A549 (cell line): ENCODE data around the gene DDX41. TPM values are rescaled to one million over a fixed set of nuclear protein-coding genes. Genes with fewer than 3 reads are reported as not detected.

Experiments
- ATAC-seq, 2 experiments: fragments of 200-7000 bp in 1 of 2; fragments of >200 bp in 1 of 2; cut with Nextera tagmentation in 1 of 2; cut with Tn5 transposase in 1 of 2; 3 replicates each; pipeline versions ENCODE4 v1.8.0 to v1.9.1; 2018 to 2020; ENCODE audit warnings: mild to moderate bottlenecking in 1 of 2, moderate library complexity in 1 of 2
- CTCF ChIA-PET: fragments of 300-600 bp; sonication (Branson Sonifier 250); formaldehyde crosslinking; extraction: SDS; loops from one replicate; lab custom pipeline; 2021; ENCODE audit warnings: antibody characterized with exemption, inconsistent platforms; lab: Yijun Ruan, JAX
- POLR2A ChIA-PET: fragments of 350-600 bp; formaldehyde crosslinking; extraction: SDS; loops from one replicate; lab custom pipeline; 2021; ENCODE audit warnings: antibody characterized with exemption, inconsistent platforms; lab: Yijun Ruan, JAX
- DNase-seq, 2 experiments: peaks; one replicate each; pipeline versions ENCODE4 v3.0.0 to v3.0.0-alpha.2; 2011 to 2016; ENCODE audit warnings: low read depth in 1 of 2, low spot score in 1 of 2
- FAIRE-seq: peaks from 2 replicates; lab custom pipeline; 2011; peaks lifted over from hg19 to GRCh38; lab: Jason Lieb, UNC
- H3K27ac ChIP-seq, 2 experiments: fragments of >200 bp; sonication (Bioruptor Twin); formaldehyde crosslinking; 3 replicates each; pipeline ENCODE4 v1.5.1; 2016 to 2017
- H3K4me1 ChIP-seq: fragments of >200 bp; sonication (Bioruptor Twin); formaldehyde crosslinking; 3 replicates; pipeline ENCODE4 v1.6.1; 2016
- H3K4me2 ChIP-seq: fragments of >200 bp; sonication (Bioruptor Twin); formaldehyde crosslinking; 3 replicates; pipeline ENCODE4 v1.6.1; 2016
- H3K4me3 ChIP-seq: fragments of >200 bp; sonication (Bioruptor Twin); formaldehyde crosslinking; 3 replicates; pipeline ENCODE4 v1.5.1; 2016
- H3K9me3 ChIP-seq: fragments of >200 bp; sonication (Bioruptor Twin); formaldehyde crosslinking; 3 replicates; pipeline ENCODE4 v1.6.1; 2016
- EHF ChIP-seq: fragments of 250-450 bp; sonication (Bioruptor Pico); IDR thresholded peaks from 2 replicates; pipeline ENCODE4 v1.5.0; 2020; ENCODE audit warnings: mild to moderate bottlenecking
- ESRRA ChIP-seq: fragments of 150-350 bp; IDR thresholded peaks from 2 replicates; pipeline ENCODE4 v1.6.1; 2014; ENCODE audit warnings: mild to moderate bottlenecking, low read length, borderline replicate concordance
- HDAC2 ChIP-seq: fragments of 200-600 bp; sonication (generic); IDR thresholded peaks from 2 replicates; pipeline ENCODE4 v1.6.1; 2016
- JUN ChIP-seq, 2 experiments: fragments of >200 bp; sonication (Bioruptor Twin); formaldehyde crosslinking; IDR thresholded peaks; 2 replicates in 1 of 2; 3 replicates in 1 of 2; pipeline ENCODE4 v1.6.1; 2016 to 2017
- JUNB ChIP-seq: fragments of >200 bp; sonication (Bioruptor Twin); formaldehyde crosslinking; IDR thresholded peaks from 2 replicates; pipeline ENCODE4 v1.6.1; 2016
- MAX ChIP-seq: IDR thresholded peaks from 2 replicates; pipeline ENCODE4 v1.6.1; 2012
- MYC ChIP-seq: IDR thresholded peaks from 2 replicates; pipeline ENCODE4 v1.6.1; 2012; ENCODE audit warnings: mild to moderate bottlenecking, inconsistent platforms, low read length, improper control_type of control experiment, borderline replicate concordance
- TP53 ChIP-seq: fragments of 250-450 bp; sonication (Bioruptor Pico); IDR thresholded peaks from 2 replicates; pipeline ENCODE4 v1.5.0; 2021; ENCODE audit warnings: mild to moderate bottlenecking, moderate library complexity
- ZFP36 ChIP-seq: fragments of 450-650 bp; IDR thresholded peaks from 2 replicates; pipeline ENCODE4 v1.6.1; 2014; ENCODE audit warnings: borderline replicate concordance; ENCODE audit not compliant: partially characterized antibody
- WGBS: methylation state at CpG from one replicate; pipeline ENCODE4 v1.1.6; 2017; ENCODE audit errors: missing lambda C conversion rate; 5-methylcytosine and 5-hydroxymethylcytosine counted together
- polyA plus RNA-seq, 4 experiments: library from polyadenylated mRNA; depleted of rRNA in 3 of 4; stranded (reverse); fragments of >200 nt; fragmentation: RNase III in 1 of 4; extraction: RNeasy Plus Mini Kit Qiagen cat#74134 plus additional on column Dnase treatment in 1 of 4; gene quantifications; 2 replicates in 3 of 4; 3 replicates in 1 of 4; pipeline ENCODE4 v1.2.3, GENCODE V29; 2011 to 2017
- TF ChIP-seq, protein P1 (sequence below): fragments of 250-450 bp; sonication (Bioruptor Pico); IDR thresholded peaks from 2 replicates; pipeline ENCODE4 v1.5.0; 2021; ENCODE audit warnings: mild to moderate bottlenecking, moderate library complexity, borderline replicate concordance
- TF ChIP-seq, protein P2 (sequence below): fragments of >200 bp; sonication (Bioruptor Twin); formaldehyde crosslinking; IDR thresholded peaks from 3 replicates; pipeline ENCODE4 v1.5.1; 2016
- TF ChIP-seq, protein P3 (sequence below): IDR thresholded peaks from 2 replicates; pipeline ENCODE4 v1.6.1; 2012

Gene DDX41
- polyA plus RNA-seq, 2 of the 4 experiments (the other 2 are of a cell fraction), result 90.7 to 172 TPM

- ATAC-seq (peak in 1 of 2 experiments; percentile 7; a peak in 2 of 6 replicates), DNase-seq (no peak), FAIRE-seq (no peak)
- H3K27ac ChIP-seq, result no peak overlapping the region
- H3K4me2 ChIP-seq, result no peak overlapping the region
- TF ChIP-seq ZFP36 (no peak), HDAC2 (no peak), EHF (CRISPR knock-in tag) (no peak), MAX (no peak), ESRRA (no peak), MYC (no peak)
- TF ChIP-seq, protein P1, sequence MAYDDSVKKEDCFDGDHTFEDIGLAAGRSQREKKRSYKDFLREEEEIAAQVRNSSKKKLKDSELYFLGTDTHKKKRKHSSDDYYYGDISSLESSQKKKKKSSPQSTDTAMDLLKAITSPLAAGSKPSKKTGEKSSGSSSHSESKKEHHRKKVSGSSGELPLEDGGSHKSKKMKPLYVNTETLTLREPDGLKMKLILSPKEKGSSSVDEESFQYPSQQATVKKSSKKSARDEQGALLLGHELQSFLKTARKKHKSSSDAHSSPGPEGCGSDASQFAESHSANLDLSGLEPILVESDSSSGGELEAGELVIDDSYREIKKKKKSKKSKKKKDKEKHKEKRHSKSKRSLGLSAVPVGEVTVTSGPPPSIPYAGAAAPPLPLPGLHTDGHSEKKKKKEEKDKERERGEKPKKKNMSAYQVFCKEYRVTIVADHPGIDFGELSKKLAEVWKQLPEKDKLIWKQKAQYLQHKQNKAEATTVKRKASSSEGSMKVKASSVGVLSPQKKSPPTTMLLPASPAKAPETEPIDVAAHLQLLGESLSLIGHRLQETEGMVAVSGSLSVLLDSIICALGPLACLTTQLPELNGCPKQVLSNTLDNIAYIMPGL, result no peak
- TF ChIP-seq, protein P2, sequence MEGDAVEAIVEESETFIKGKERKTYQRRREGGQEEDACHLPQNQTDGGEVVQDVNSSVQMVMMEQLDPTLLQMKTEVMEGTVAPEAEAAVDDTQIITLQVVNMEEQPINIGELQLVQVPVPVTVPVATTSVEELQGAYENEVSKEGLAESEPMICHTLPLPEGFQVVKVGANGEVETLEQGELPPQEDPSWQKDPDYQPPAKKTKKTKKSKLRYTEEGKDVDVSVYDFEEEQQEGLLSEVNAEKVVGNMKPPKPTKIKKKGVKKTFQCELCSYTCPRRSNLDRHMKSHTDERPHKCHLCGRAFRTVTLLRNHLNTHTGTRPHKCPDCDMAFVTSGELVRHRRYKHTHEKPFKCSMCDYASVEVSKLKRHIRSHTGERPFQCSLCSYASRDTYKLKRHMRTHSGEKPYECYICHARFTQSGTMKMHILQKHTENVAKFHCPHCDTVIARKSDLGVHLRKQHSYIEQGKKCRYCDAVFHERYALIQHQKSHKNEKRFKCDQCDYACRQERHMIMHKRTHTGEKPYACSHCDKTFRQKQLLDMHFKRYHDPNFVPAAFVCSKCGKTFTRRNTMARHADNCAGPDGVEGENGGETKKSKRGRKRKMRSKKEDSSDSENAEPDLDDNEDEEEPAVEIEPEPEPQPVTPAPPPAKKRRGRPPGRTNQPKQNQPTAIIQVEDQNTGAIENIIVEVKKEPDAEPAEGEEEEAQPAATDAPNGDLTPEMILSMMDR, result no peak
- TF ChIP-seq, protein P3, sequence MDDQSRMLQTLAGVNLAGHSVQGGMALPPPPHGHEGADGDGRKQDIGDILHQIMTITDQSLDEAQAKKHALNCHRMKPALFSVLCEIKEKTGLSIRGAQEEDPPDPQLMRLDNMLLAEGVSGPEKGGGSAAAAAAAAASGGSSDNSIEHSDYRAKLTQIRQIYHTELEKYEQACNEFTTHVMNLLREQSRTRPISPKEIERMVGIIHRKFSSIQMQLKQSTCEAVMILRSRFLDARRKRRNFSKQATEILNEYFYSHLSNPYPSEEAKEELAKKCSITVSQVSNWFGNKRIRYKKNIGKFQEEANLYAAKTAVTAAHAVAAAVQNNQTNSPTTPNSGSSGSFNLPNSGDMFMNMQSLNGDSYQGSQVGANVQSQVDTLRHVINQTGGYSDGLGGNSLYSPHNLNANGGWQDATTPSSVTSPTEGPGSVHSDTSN, result no peak
- peaks cover 6% of the 10 kb centered on the region; the same call in 1 of the 3 replicates for H3K4me1 ChIP-seq
- CTCF ChIA-PET, result interaction anchor here (18.8 to 19.7 kb wide), 2 partner anchors 9 to 26 kb away, joined by 220 to 241 read pairs; no protein-coding TSS in a partner anchor
- no peaks in the 10 kb centered on the region for H3K9me3 ChIP-seq
- no peak overlapping the region for H3K4me3 ChIP-seq
- WGBS, result 86% methylated on average over 10 of the region's 10 CpGs
- POLR2A ChIA-PET, result no interaction called here
Observed at GRCh38 chr5:177482359-177482795, 34.4 kb downstream of the DDX41 start.

DNA sequence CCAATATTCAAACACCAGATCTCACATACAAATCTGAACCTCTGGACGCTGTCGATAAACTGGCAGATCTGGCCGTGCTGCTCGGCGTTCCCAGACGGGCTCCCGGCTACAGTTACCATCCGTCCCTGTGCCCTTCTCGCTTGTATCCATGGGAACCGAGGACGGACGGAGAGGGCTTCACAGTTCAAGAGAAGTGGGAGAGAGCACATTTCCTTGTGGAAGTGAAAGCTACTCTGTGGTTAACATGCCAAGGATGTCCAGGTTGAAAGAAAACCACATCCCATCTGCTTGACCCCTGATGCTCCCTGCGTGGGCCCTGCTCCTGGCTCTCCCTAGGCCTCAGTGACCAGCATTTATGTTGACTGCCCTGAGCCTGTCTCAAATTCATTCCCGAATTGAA is 37.0 kb downstream of the DDX41 start:
- ATAC-seq (no peak), FAIRE-seq (no peak), DNase-seq (no peak)
- Histone ChIP-seq H3K9me3 (no peaks in the 10 kb centered on the region), H3K4me2 (no peak overlapping the region), H3K4me1 (peaks cover 21% of the 10 kb centered on the region; the same call in 2 of the 3 replicates), H3K27ac (peak overlapping the region in 1 of 2 experiments; percentile 69; a peak in 2 of 6 replicates), H3K4me3 (no peak overlapping the region)
- TF ChIP-seq JUNB, result no peak
- TF ChIP-seq JUN (IDR thresholded peaks at IDR 0.05), result 0 out of 5 replicates have a peak, but pooled peaks of 1 of the 2 experiments have one; percentile 0
- no peak for TF ChIP-seq TP53 (CRISPR knock-in tag)
- ChIA-PET POLR2A (no interaction called here), CTCF (interaction anchor here (1.0 to 19.7 kb wide), 4 partner anchors 12 to 76 kb away, joined by 4 to 241 read pairs (median 124); no protein-coding TSS in a partner anchor)
- 84% methylated on average over 14 of the region's 14 CpGs for WGBS

DNA sequence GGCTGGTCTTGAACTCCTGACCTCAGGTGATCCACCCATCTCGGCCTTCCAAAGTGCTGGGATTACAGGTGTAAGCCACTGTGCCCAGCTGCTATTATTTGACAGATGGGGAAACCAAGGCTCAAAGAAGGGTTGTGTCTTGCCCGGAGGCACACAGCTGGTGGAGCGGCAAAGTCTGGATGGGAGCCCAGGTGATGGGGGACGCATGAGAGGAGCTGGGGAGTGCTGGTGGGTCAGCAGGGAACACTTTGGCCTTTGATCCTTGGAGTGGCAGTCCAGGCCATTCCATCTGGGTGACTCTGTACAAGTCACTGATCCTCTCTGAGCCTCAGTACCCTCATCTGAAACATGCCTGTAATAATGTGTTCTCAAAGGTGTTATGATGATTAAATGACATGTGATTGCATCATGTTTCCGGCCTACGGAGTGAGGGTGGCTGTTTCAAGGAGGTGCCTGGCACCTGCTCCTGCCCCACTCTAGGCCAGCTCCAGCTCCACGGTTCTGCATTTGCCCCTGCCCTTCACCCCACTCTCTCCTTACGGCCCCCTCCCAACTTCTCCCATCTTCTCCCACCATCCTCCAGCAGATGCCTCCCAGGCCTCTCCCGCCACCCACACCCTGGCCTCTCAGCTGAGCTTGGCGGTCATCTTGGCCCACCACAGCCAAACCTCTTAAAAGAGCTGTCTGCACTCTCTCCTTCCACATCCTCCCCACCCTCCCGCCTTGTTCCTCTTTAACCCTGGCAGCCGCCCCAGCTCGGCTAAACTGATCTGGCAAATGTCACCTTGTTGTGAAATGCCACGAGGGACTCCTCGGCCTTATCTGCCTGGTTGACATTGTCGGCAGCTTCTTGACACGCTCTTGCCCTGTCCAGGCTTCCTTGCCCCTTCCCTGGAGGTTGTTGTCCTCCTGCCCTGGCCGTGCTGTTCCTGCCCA is 37.8 kb downstream of the DDX41 start:
- peaks cover 22% of the 10 kb centered on the region; the same call in 2 of the 3 replicates for H3K4me1 ChIP-seq
- 81% methylated on average over 18 of the region's 18 CpGs for WGBS
- H3K4me3 ChIP-seq, result no peak overlapping the region
- peak overlapping the region; percentile 22 to 69; a peak in 4 of 6 replicates for H3K27ac ChIP-seq
- no peak overlapping the region for H3K4me2 ChIP-seq
- ChIA-PET CTCF (interaction anchor here (0.6 to 19.7 kb wide), 8 partner anchors 10 to 817 kb away, joined by 3 to 241 read pairs (median 7); partner anchors contain the start of gene PDLIM7), POLR2A (interaction anchor here (0.6 to 1.2 kb wide), 2 partner anchors 16 to 18 kb away, joined by 3 to 4 read pairs; partner anchors contain the start of gene PDLIM7)
- TF ChIP-seq JUN (IDR thresholded peaks at IDR 0.05), result 0 out of 5 replicates have a peak, but pooled peaks of 1 of the 2 experiments have one; percentile 18
- TF ChIP-seq, protein P1, result no peak
- ATAC-seq, result no peak; a peak in 1 of 6 replicates
- no peaks in the 10 kb centered on the region for H3K9me3 ChIP-seq
- FAIRE-seq, result no peak
- no peak for DNase-seq
